Measurements from ENCODE around the gene MYBBP1A.

MYBBP1A gene

DNA sequence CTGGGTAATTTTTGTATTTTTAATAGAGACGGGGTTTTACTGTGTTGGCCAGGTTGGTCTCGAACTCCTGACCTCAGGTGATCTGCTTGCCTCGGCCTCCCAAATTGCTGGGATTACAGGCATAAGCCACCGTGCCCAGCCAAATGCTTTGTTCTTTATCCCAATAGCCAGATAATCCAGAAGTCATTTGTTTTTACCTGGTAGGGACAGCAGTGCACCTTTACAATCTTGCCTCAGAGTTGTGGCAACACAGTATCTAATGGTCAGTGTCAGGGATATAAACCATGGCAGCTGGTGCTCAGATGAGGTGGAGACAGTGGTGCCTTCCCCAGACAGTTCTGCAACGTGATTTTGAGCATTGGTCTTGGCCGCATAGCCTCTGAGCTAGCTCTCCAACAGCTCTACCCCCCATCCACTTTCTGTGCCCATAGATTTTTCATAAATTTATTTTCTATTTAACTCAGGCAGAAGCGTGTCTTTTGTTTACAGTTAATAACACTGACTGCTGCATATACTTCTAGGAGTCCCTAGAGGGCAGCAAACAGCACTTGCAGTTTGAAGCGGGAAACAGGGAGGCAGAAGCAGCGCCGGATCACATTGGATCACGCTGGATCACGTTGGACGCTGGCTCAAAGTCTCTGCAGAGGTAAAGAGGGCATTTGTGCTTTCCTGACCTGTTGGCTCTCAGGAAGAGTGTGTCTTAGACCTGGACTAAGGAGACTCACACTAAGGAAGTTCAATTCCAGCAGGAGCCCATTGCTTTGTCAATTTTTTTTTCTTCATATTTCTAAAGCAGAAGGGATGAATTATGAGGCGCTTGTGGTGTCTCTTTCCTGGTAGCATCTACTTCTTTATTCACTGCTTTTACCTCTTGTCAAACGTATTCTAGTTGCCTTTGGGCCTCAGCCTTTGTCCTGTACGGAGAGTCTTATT lies 10.3 kb upstream of the MYBBP1A start:
- peak; percentile 85 for DNase-seq (ENCODE audit: low spot score)

GRCh38 chr17:4562015-4562969 lies 7.1 kb upstream of the MYBBP1A start:
- DNase-seq (ENCODE audit: low spot score), result no peak

DNA sequence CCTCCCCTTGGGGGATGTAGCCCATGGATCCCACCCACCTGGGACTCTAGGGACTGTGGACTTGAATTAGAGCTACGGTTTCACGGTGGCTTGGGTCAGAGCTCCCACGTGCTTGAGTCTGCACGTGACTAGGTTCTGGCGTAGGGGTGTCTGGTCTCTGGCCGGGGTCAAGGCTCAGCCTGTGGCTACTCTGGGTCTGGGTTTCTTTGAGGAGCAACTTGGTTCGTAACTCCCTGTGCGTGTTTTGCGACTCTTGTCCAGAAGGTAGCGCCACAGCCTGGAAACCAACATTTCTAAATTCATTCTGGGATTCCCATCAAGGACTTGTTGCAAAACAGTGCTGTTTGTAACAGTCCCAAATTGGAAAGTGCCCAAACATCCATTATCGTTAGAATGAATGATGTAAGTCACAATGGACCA lies 5.7 kb upstream of the MYBBP1A start:
- no peak for DNase-seq (ENCODE audit: low spot score)

DNA sequence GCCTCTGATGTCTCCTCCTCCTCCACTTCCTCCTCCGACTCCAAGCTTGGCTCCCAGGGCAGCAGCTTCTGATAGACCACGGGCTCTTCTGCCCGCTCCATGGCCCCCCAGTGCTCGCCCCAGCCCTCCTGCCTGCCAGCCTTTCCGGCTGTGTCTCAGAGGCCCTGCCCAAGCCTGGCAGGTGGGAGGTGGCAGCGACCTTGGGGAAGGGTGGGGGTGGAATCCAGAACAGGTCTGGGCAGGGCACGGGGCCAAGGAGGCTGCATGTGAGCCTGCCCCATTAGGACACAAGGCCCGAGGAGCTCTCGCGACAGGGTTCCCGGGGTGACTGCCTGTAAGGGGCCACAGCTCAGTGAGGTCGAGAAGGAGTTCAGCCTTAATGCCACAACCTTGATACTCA lies 5.2 kb upstream of the MYBBP1A start, which contains the start of gene GGT6:
TSS of gene GGT6 (minus strand) at position 157 of the 400 bp plus-strand sequence. CDS start at position 101, 56 bp downstream.
- DNase-seq (ENCODE audit: low spot score), result no peak

DNA sequence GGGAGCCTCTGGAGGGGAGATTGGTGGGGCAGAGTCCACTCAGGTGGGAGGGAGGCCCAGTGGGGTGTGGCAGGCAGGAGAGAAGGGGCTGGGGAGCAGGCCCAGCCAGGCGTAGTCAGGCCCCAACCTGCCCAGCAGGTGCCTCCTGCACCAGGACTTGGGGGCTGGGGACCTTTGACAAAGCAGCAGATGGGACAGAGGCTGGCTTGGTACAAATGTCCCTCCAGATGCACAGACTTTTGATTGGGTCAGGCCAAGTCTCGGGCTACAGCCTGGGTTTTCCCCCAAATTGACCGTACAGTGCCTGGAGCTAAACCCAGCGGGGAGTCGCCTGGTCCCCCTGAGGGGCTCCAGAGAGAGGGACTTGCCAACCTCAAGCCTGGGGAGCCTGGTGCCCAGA lies 4.8 kb upstream of the MYBBP1A start:
- no peak for DNase-seq (ENCODE audit: low spot score)

- no peak for DNase-seq (ENCODE audit: low spot score)
These were observed 4.1 kb upstream of the MYBBP1A start for GRCh38 chr17:4559139-4559791.

- no peak for DNase-seq (ENCODE audit: low spot score)
These were observed 3.3 kb upstream of the MYBBP1A start for GRCh38 chr17:4558347-4558971.

DNA sequence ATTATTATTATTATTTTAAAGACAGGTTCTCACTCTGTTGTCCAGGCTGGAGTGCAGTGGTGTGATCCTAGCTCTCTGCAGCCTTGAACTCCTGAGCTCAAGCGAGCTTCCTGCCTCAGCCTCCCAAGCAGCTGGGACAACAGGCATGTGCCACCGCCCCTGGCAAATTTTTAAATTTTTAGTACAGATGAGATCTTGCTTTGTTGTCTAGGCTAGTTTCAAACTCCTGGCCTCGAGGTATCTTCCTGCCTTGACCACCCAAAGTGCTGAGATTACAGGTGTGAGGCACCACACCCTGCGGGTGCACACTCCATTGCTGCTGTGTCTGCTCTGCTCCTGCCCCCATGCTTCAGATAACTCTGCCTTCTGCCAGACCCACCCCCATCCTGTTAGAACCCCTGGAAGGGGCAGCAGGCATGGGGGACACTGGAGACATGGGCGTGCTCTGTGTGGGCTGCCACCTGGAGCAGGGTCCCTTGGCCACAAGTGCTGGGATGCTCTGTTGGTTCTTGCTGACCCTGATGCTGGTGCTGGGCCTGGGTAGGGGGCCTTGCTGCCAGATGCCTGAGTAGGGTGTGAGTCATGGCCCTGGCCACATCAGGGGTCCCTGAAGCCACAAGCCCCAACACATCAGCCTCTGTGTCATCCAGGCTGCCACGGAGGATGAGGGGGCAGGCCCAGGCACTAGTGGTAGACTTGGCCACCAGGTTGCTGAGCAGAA lies 2.6 kb upstream of the MYBBP1A start:
- no peak for DNase-seq (ENCODE audit: low spot score)

- no peak for DNase-seq (ENCODE audit: low spot score)
These were observed 1.8 kb upstream of the MYBBP1A start for GRCh38 chr17:4556996-4557395.

GRCh38 chr17:4555873-4556759 lies 932 bp upstream of the MYBBP1A start:
- DNase-seq (ENCODE audit: low spot score), result no peak

GRCh38 chr17:4554441-4554996 lies 665 bp downstream of the MYBBP1A start:
- DNase-seq (ENCODE audit: low spot score), result no peak

DNA sequence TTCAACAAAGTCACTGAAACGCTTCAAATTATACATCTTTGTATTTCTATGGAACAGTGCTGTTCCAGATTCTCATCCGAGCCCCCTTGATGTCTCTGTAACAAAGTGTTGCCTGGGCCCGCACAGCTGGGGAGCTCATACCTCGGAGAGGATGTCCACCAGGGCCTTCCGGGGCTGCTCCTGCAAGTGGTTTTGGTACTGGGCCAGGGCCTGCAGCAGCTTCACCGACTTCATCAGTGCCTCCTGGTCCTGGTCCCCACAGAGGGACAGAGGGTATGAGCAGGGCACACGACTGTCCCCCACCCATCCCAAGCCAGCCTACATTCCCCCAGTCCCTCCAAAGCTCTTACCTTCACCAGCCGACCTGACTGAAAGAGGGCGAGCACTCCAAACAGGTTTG lies 1.5 kb downstream of the MYBBP1A start:
- no peak for DNase-seq (ENCODE audit: low spot score)

DNA sequence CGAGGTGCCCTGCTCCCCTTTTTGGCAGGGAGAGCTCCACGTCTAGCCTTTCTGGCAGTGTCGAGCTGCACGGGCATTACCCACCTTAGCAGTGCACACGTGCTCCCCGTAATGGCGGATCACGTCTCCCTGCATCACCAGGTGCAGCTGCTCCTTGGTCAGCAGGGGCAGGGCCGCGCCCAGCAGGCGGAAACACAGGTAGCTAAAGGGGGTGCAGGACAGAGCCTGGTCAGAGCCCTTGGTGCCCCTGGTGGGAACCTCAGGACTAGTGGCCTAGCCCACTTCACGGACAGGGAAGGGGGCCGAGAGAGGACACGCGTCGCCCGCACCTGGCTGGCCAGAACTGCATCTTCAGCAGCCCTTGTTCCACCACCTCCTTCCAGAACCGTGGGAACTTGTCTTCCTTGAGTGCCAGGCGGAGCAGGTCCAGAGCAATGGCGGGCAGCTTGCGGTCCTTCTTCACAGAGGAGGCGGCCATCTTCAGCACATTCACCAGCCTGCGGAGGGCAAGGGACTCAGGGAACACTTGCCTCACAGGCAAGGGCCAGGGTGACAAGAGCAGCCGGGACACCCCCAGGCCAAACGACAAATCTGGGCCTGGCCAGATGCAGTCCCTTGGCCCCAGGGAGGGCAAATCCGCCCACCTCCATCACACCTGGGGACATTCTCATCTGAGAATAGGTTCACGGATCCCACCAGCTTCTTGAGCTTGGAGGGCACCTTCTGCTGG lies 3.2 kb downstream of the MYBBP1A start:
- DNase-seq (ENCODE audit: low spot score), result no peak

DNA sequence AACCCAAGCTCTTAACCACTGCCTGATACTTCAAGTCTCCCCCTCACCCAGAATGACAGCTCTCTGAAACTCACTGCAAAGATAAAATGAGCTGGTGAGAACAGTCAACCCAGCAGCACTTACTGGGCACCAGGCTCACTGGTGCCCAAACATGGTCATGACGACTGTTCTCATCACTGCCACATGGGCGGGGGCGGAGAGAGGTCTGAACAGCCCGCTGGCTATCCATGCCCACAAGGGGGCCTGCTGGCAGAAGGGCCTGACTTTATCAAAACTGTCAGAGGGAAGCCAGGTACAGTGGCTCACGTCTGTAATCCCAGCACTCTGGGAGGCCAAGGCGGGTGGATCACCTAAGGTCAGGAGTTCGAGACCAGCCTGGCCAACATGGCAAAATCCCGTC lies 4.0 kb downstream of the MYBBP1A start:
- no peak for DNase-seq (ENCODE audit: low spot score)

- no peak for DNase-seq (ENCODE audit: low spot score)
These were observed 4.6 kb downstream of the MYBBP1A start for GRCh38 chr17:4550534-4551039.

- no peak for DNase-seq (ENCODE audit: low spot score)
These were observed 5.2 kb downstream of the MYBBP1A start for GRCh38 chr17:4549781-4550533.

DNA sequence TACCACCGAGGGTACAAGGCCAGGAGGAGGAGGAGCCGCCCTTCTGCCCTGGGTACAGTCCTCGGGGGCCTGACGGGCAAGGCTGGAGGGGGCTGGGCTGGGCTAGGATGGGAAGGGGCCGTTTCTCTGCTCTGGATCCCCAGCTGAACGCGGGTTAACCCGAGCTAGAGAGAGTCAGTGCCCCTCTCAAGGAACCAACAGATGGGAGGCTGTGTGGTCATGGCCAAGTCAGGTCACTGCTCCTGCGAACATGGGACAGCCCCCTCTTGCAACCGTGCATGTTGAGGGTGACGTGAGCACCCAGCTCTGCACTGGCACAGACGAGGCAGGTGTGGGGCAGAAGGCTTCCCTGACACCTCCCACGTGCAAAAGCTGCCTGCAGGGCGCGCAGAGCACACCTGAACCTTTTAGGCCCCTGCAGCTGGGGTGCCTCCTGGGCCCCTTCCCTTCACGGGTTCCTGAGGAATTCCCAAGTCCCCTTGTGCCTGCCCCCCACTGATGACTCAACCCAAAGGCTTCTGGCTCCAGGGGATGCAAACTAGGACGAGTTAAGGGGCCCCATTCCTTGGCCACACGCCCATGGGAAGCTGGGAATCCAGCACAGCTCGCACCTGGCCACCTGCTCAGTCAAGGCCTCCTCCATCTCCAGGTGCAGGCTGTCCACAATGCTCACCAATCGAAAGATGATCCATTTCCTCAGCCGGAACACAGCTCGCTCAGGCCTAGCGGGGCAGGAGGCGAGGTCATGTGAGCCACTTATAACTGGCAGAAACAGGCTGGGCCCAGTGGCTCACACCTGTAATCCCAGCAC lies 6.3 kb downstream of the MYBBP1A start:
- DNase-seq (ENCODE audit: low spot score), result no peak
